HepG2 (cell line): Measurements from ENCODE around the gene CELA2B. TPM values are rescaled to one million over a fixed set of nuclear protein-coding genes. Genes with fewer than 3 reads are reported as not detected.

Experiments used
- CEBPB ChIP-seq: IDR thresholded peaks from 2 replicates; pipeline ENCODE4 v1.6.1; 2011; ENCODE audit warnings: low read depth, low read length, improper control_type of control experiment, borderline replicate concordance
- FOXO1 ChIP-seq: sonication (generic); formaldehyde crosslinking; IDR thresholded peaks from 2 replicates; pipeline ENCODE4 v1.4.0; 2020; ENCODE audit warnings: missing genetic modification reagents
- PAF1 ChIP-seq: IDR thresholded peaks from 2 replicates; pipeline ENCODE4 v1.6.1; 2016; ENCODE audit warnings: missing genetic modification reagents, missing compliant biosample characterization
- PBX3 ChIP-seq: sonication (generic); formaldehyde crosslinking; IDR thresholded peaks from 2 replicates; pipeline ENCODE4 v1.8.1; 2023; ENCODE audit warnings: missing genetic modification reagents, inconsistent platforms, borderline replicate concordance
- PCBP2 ChIP-seq: fragments of 200-400 bp; formaldehyde crosslinking; optimal IDR thresholded peaks from 2 replicates; pipeline ENCODE3; 2018; ENCODE audit warnings: low read length, low read depth; ENCODE audit not compliant: poor library complexity, severe bottlenecking
- SPEN ChIP-seq: sonication (generic); formaldehyde crosslinking; IDR thresholded peaks from 2 replicates; pipeline ENCODE4 v1.5.1; 2020; ENCODE audit warnings: low read depth, mild to moderate bottlenecking, missing genetic modification reagents
- TOPORS ChIP-seq: sonication (generic); formaldehyde crosslinking; IDR thresholded peaks from 2 replicates; pipeline ENCODE4 v1.8.0; 2023; ENCODE audit warnings: mild to moderate bottlenecking, missing genetic modification reagents
- ZC3H4 ChIP-seq: sonication (generic); formaldehyde crosslinking; IDR thresholded peaks from 2 replicates; pipeline ENCODE4 v1.4.0; 2020; ENCODE audit warnings: missing genetic modification reagents, borderline replicate concordance
- ZFP41 ChIP-seq: sonication (generic); formaldehyde crosslinking; IDR thresholded peaks from 2 replicates; pipeline ENCODE4 v1.4.0; 2020; ENCODE audit warnings: mild to moderate bottlenecking, missing genetic modification reagents, borderline replicate concordance
- ZNF260 ChIP-seq: sonication (generic); formaldehyde crosslinking; IDR thresholded peaks from 2 replicates; pipeline ENCODE4 v1.4.0; 2020; ENCODE audit warnings: missing genetic modification reagents, low read depth, mild to moderate bottlenecking, borderline replicate concordance
- ZNF780A ChIP-seq: sonication (generic); formaldehyde crosslinking; IDR thresholded peaks from 2 replicates; pipeline ENCODE4 v1.8.0; 2022; ENCODE audit warnings: mild to moderate bottlenecking, missing genetic modification reagents, moderate library complexity
- ZSCAN12 ChIP-seq: sonication (generic); formaldehyde crosslinking; IDR thresholded peaks from 2 replicates; pipeline ENCODE4 v1.9.0; 2021; ENCODE audit warnings: mild to moderate bottlenecking, missing genetic modification reagents
- polyA plus RNA-seq, 8 experiments: library from polyadenylated mRNA; depleted of rRNA in 3 of 8; stranded (reverse) in 7 of 8; unstranded in 1 of 8; fragments of >200 nt; fragmentation: Illumina TruSeq in 4 of 8; extraction: Trizol in 4 of 8; gene quantifications; 2 replicates each; pipeline versions ENCODE4 v1.2.1 to v1.2.3, GENCODE V29; 2011 to 2016; ENCODE audit warnings: low read depth in 4 of 8, missing spikeins in 1 of 8, mixed read lengths in 1 of 8; ENCODE audit not compliant: insufficient read depth in 1 of 8
- total RNA-seq, 5 experiments: library from RNA; depleted of rRNA; stranded (reverse); fragments of >200 nt; fragmentation: Illumina TruSeq; extraction: Trizol; gene quantifications; 2 replicates each; pipeline ENCODE4 v1.2.3, GENCODE V29; 2016; ENCODE audit warnings: low read depth in 1 of 5
- TF ChIP-seq, protein P1 (sequence below): sonication (generic); formaldehyde crosslinking; IDR thresholded peaks from 2 replicates; pipeline ENCODE4 v1.8.0; 2022; ENCODE audit warnings: missing genetic modification reagents, mild to moderate bottlenecking, borderline replicate concordance
- TF ChIP-seq, protein P2 (sequence below), 2 experiments: sonication (generic) in 1 of 2; formaldehyde crosslinking in 1 of 2; IDR thresholded peaks; 2 replicates each; pipeline versions ENCODE4 v1.6.1 to v1.9.0; 2014 to 2022; ENCODE audit warnings: antibody characterized with exemption in 1 of 2, borderline replicate concordance in 1 of 2, inconsistent platforms in 1 of 2, low read depth in 1 of 2, missing genetic modification reagents in 1 of 2
- TF ChIP-seq, protein P3 (sequence below): sonication (generic); formaldehyde crosslinking; IDR thresholded peaks from 2 replicates; pipeline ENCODE4 v1.4.0; 2020; ENCODE audit warnings: mild to moderate bottlenecking, missing genetic modification reagents
- TF ChIP-seq, protein P4 (sequence below): sonication (generic); formaldehyde crosslinking; IDR thresholded peaks from 2 replicates; pipeline ENCODE4 v1.4.0; 2020; ENCODE audit warnings: missing genetic modification reagents

CELA2B gene
- total and polyA plus RNA-seq, 2 of the 13 experiments (the other 11 are each of a cell fraction or from before 2014, with no cell fraction given): not detected

DNA sequence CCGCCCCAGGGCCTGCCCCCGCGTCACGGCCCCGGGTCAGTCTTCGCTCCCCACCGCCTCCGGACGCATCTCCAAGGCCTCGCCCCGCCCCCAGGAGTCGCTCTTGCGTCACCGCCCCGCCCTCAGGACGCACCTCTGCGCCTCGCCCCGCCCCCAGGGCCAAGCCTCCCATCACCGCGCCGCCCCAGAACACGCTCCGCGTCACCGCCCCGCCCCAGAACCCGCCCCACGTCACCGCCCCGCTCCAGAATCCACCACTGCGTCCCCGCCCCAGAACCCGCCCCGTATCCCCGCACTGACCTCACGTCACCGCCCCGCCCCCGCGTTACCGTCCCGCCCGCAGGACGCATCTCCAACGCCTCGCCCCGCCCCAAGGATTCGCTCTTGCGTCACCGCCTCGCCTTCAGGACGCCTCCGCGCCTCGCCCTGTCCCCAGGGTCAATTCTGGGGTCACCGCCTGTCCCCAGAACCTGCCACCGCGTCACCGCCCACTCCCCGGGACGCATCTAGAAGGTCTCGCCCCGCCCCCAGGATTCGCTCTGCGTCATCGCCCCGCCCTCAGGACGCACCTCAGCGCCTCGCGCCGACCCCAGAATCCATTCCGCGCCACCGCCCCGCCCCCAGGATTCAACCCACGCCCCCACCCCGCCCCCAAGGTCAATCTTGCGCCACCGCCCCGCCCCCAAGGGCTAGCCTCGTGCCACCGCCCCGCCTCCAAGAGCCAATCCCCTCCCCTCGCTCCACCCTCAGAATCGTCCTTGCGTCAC, 48.6 kb downstream of the CELA2B start (continued):
- TF ChIP-seq PCBP2 (no peak), FOXO1 (no peak), TOPORS (CRISPR knock-in tag) (no peak), CEBPB (peak; percentile 89), ZNF780A (CRISPR knock-in tag) (no peak), ZFP41 (no peak), ZNF260 (CRISPR knock-in tag) (no peak), PAF1 (CRISPR knock-in tag) (no peak), ZSCAN12 (CRISPR knock-in tag) (no peak), PBX3 (CRISPR knock-in tag) (no peak), ZC3H4 (CRISPR knock-in tag) (no peak), SPEN (CRISPR knock-in tag) (peak; percentile 65; the same call in 1 of the 2 replicates)
- TF ChIP-seq, protein P1, sequence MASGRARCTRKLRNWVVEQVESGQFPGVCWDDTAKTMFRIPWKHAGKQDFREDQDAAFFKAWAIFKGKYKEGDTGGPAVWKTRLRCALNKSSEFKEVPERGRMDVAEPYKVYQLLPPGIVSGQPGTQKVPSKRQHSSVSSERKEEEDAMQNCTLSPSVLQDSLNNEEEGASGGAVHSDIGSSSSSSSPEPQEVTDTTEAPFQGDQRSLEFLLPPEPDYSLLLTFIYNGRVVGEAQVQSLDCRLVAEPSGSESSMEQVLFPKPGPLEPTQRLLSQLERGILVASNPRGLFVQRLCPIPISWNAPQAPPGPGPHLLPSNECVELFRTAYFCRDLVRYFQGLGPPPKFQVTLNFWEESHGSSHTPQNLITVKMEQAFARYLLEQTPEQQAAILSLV (CRISPR knock-in tag): no peak
- TF ChIP-seq, protein P2, sequence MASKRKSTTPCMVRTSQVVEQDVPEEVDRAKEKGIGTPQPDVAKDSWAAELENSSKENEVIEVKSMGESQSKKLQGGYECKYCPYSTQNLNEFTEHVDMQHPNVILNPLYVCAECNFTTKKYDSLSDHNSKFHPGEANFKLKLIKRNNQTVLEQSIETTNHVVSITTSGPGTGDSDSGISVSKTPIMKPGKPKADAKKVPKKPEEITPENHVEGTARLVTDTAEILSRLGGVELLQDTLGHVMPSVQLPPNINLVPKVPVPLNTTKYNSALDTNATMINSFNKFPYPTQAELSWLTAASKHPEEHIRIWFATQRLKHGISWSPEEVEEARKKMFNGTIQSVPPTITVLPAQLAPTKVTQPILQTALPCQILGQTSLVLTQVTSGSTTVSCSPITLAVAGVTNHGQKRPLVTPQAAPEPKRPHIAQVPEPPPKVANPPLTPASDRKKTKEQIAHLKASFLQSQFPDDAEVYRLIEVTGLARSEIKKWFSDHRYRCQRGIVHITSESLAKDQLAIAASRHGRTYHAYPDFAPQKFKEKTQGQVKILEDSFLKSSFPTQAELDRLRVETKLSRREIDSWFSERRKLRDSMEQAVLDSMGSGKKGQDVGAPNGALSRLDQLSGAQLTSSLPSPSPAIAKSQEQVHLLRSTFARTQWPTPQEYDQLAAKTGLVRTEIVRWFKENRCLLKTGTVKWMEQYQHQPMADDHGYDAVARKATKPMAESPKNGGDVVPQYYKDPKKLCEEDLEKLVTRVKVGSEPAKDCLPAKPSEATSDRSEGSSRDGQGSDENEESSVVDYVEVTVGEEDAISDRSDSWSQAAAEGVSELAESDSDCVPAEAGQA (IDR thresholded peaks at IDR 0.05; ENCODE audit: low read depth): peak; percentile 81
- TF ChIP-seq, protein P2 (CRISPR knock-in tag; IDR thresholded peaks at IDR 0.05; ENCODE audit: borderline replicate concordance): no peak
- TF ChIP-seq, protein P3, sequence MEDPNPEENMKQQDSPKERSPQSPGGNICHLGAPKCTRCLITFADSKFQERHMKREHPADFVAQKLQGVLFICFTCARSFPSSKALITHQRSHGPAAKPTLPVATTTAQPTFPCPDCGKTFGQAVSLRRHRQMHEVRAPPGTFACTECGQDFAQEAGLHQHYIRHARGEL (CRISPR knock-in tag): no peak
- TF ChIP-seq, protein P4, sequence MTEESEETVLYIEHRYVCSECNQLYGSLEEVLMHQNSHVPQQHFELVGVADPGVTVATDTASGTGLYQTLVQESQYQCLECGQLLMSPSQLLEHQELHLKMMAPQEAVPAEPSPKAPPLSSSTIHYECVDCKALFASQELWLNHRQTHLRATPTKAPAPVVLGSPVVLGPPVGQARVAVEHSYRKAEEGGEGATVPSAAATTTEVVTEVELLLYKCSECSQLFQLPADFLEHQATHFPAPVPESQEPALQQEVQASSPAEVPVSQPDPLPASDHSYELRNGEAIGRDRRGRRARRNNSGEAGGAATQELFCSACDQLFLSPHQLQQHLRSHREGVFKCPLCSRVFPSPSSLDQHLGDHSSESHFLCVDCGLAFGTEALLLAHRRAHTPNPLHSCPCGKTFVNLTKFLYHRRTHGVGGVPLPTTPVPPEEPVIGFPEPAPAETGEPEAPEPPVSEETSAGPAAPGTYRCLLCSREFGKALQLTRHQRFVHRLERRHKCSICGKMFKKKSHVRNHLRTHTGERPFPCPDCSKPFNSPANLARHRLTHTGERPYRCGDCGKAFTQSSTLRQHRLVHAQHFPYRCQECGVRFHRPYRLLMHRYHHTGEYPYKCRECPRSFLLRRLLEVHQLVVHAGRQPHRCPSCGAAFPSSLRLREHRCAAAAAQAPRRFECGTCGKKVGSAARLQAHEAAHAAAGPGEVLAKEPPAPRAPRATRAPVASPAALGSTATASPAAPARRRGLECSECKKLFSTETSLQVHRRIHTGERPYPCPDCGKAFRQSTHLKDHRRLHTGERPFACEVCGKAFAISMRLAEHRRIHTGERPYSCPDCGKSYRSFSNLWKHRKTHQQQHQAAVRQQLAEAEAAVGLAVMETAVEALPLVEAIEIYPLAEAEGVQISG (CRISPR knock-in tag): peak; percentile 32
